Measurements from ENCODE around the gene PIK3R2.

The PIK3R2 gene

GRCh38 chr19:18193388-18194180 lies 40.6 kb downstream of the PIK3R2 start:
- peak overlapping the region; percentile 90 for H3K4me3 ChIP-seq (ENCODE audit: low read depth, low read length)
- DNase-seq (ENCODE audit: low read depth) = no peak
- no peak for TF ChIP-seq CTCF (conservative IDR thresholded peaks at IDR 0.05; ENCODE audit: low read depth, low read length)

GRCh38 chr19:18194181-18194530 lies 41.2 kb downstream of the PIK3R2 start:
- H3K4me3 ChIP-seq (ENCODE audit: low read depth, low read length) = peak overlapping the region; percentile 90
- no peak for DNase-seq (ENCODE audit: low read depth)
- no peak for TF ChIP-seq CTCF (conservative IDR thresholded peaks at IDR 0.05; ENCODE audit: low read depth, low read length)

GRCh38 chr19:18194554-18195238 lies 41.7 kb downstream of the PIK3R2 start:
- peak overlapping the region; percentile 20 for H3K4me3 ChIP-seq (ENCODE audit: low read depth, low read length)
- DNase-seq (ENCODE audit: low read depth) = peak; percentile 29

GRCh38 chr19:18196511-18196845 lies 43.5 kb downstream of the PIK3R2 start:
- H3K4me3 ChIP-seq (ENCODE audit: low read depth, low read length) = no peak overlapping the region
- TF ChIP-seq CTCF (conservative IDR thresholded peaks at IDR 0.05; ENCODE audit: low read depth, low read length) = no peak
- no peak for DNase-seq (ENCODE audit: low read depth)

More at GRCh38 chr19:18194554-18195238, 41.7 kb downstream of the PIK3R2 start:
- TF ChIP-seq CTCF (conservative IDR thresholded peaks at IDR 0.05; ENCODE audit: low read depth, low read length) = no peak

GRCh38 chr19:18197306-18197705 lies 44.3 kb downstream of the PIK3R2 start:
- TF ChIP-seq CTCF (conservative IDR thresholded peaks at IDR 0.05; ENCODE audit: low read depth, low read length) = no peak

GRCh38 chr19:18197941-18198340 lies 45.0 kb downstream of the PIK3R2 start:
- no peak for DNase-seq (ENCODE audit: low read depth)
- TF ChIP-seq CTCF (conservative IDR thresholded peaks at IDR 0.05; ENCODE audit: low read depth, low read length) = no peak

More at GRCh38 chr19:18197306-18197705, 44.3 kb downstream of the PIK3R2 start:
- no peak overlapping the region for H3K4me3 ChIP-seq (ENCODE audit: low read depth, low read length)
- no peak for DNase-seq (ENCODE audit: low read depth)

More at GRCh38 chr19:18197941-18198340, 45.0 kb downstream of the PIK3R2 start:
- no peak overlapping the region for H3K4me3 ChIP-seq (ENCODE audit: low read depth, low read length)
